Lung (tissue), 12 donors: ENCODE results near the gene CRACR2B. TPM values are rescaled to one million over a fixed set of nuclear protein-coding genes. Genes with fewer than 3 reads are reported as not detected.

Experiments used
- ATAC-seq: fragments of 200-7000 bp; cut with Tn5 transposase; one replicate; pipeline ENCODE4 v1.9.1; 2020; ENCODE audit warnings: moderate number of reproducible peaks; ENCODE audit not compliant: insufficient read depth, low FRiP score
- DNase-seq, 3 donors: peaks; one replicate each; pipeline ENCODE4 v3.0.0-alpha.2; 2013 to 2017
- H3K27ac ChIP-seq, 2 donors: one replicate each; pipeline ENCODE4 v1.5.1; 2013; ENCODE audit warnings: mild to moderate bottlenecking in 2 of 2, moderate library complexity in 2 of 2, control low read depth in 1 of 2, inconsistent platforms in 1 of 2, low read depth in 1 of 2, low read length in 1 of 2
- H3K27me3 ChIP-seq, 3 donors: one replicate each; pipeline ENCODE4 v1.5.1; 2013; ENCODE audit warnings: low read length in 2 of 3; ENCODE audit not compliant: control insufficient read depth in 3 of 3, insufficient read depth in 3 of 3
- H3K36me3 ChIP-seq, 4 donors: one replicate each; pipeline ENCODE4 v1.5.1; 2013; ENCODE audit warnings: low read length in 4 of 4, mild to moderate bottlenecking in 1 of 4, moderate library complexity in 1 of 4; ENCODE audit not compliant: control insufficient read depth in 4 of 4, insufficient read depth in 4 of 4
- H3K4me1 ChIP-seq, 5 donors: one replicate each; pipeline ENCODE4 v1.5.1; 2013; ENCODE audit warnings: low read length in 5 of 5, mild to moderate bottlenecking in 2 of 5, moderate library complexity in 1 of 5; ENCODE audit not compliant: control insufficient read depth in 5 of 5, insufficient read depth in 5 of 5
- H3K4me3 ChIP-seq: one replicate; pipeline ENCODE4 v1.5.1; 2013; ENCODE audit warnings: mild to moderate bottlenecking, control low read depth, moderate library complexity
- H3K9ac ChIP-seq, 2 donors: one replicate each; pipeline ENCODE4 v1.5.1; 2013; ENCODE audit warnings: low read length in 2 of 2, control low read depth in 1 of 2; ENCODE audit not compliant: insufficient read depth in 1 of 2
- H3K9me3 ChIP-seq, 4 donors: one replicate each; pipeline ENCODE4 v1.5.1; 2013; ENCODE audit warnings: low read length in 3 of 4, mild to moderate bottlenecking in 1 of 4, moderate library complexity in 1 of 4; ENCODE audit not compliant: control insufficient read depth in 4 of 4, insufficient read depth in 3 of 4
- CTCF ChIP-seq: IDR thresholded peaks from 2 replicates; pipeline ENCODE4 v1.5.1; 2012; ENCODE audit warnings: mild to moderate bottlenecking; ENCODE audit errors: control extremely low read depth, extremely low read depth
- WGBS, 2 donors: extraction: QIAGEN DNeasy Blood & Tissue Kit; methylation state at CpG; one replicate each; pipeline ENCODE4 v1.1.7; 2013; 5-methylcytosine and 5-hydroxymethylcytosine counted together
- polyA plus RNA-seq, 2 donors: library from polyadenylated mRNA; stranded (reverse); fragments of 200-250 nt; gene quantifications; one replicate each; pipeline ENCODE4 v1.2.1, GENCODE V29; 2013
- total RNA-seq, 2 donors: library from RNA; depleted of rRNA in 1 of 2; stranded (reverse); fragments of >200 nt in 1 of 2; gene quantifications; one replicate each; pipeline ENCODE4 v1.2.1, GENCODE V29; 2014 to 2021
- donor health status: control.
- donor health status: control.
- donor health status: Bipolar disorder and iron deficiency.
- donor health status: healthy.
- donor health status: DM: yes; HTN: yes; CAD: no.

CRACR2B gene
- total and polyA plus RNA-seq, 4 donors = 17.9 to 45.1 (median 31.7) TPM

- Histone ChIP-seq H3K27ac (peak overlapping the region; percentile 84 to 95), H3K36me3 (peaks cover 0 to 22% (median 11%) of the 10 kb centered on the region in 4 donors), H3K27me3 (peaks cover 0 to 21% (median 12%) of the 10 kb centered on the region in 3 donors), H3K4me1 (peaks cover 0 to 55% (median 23%) of the 10 kb centered on the region in 5 donors), H3K4me3 (peak overlapping the region; percentile 70), H3K9me3 (no peaks in the 10 kb centered on the region), H3K9ac (peak overlapping the region; percentile 25 to 68)
- DNase-seq (peak; percentile 50 to 63 (median 59)), ATAC-seq (peak; percentile 13)
- TF ChIP-seq CTCF = no peak
- WGBS, 2 donors = 1% methylated on average over 22 to 55 of the region's 55 CpGs
These were observed 5.5 kb downstream of the CRACR2B start for GRCh38 chr11:833114-833791.

GRCh38 chr11:833849-834311, 6.2 kb downstream of the CRACR2B start:
- Histone ChIP-seq H3K27ac (peak overlapping the region; percentile 88 to 95), H3K36me3 (peaks cover 0 to 28% (median 14%) of the 10 kb centered on the region in 4 donors), H3K9me3 (no peaks in the 10 kb centered on the region), H3K27me3 (peaks cover 0 to 21% (median 11%) of the 10 kb centered on the region in 3 donors), H3K4me3 (peak overlapping the region; percentile 70), H3K4me1 (peaks cover 0 to 54% (median 20%) of the 10 kb centered on the region in 5 donors), H3K9ac (peak overlapping the region in 1 of 2 donors; percentile 19)
- no peak for TF ChIP-seq CTCF
- DNase-seq (no peak), ATAC-seq (no peak)
- 40 to 64% methylated on average over 9 of the region's 9 CpGs for WGBS, 2 donors

- peak in 2 of 3 donors; percentile 37 to 50 for DNase-seq
- Histone ChIP-seq H3K9me3 (no peaks in the 10 kb centered on the region), H3K4me1 (peaks cover 0 to 46% (median 12%) of the 10 kb centered on the region in 5 donors), H3K36me3 (peaks cover 0 to 36% (median 15%) of the 10 kb centered on the region in 4 donors), H3K27ac (peak overlapping the region; percentile 88 to 95), H3K4me3 (peak overlapping the region; percentile 0), H3K27me3 (peaks cover 0 to 15% (median 6%) of the 10 kb centered on the region in 3 donors), H3K9ac (no peak overlapping the region)
- TF ChIP-seq CTCF = no peak
- 19 to 32% methylated on average over 30 to 31 of the region's 31 CpGs for WGBS, 2 donors
- ATAC-seq = peak; percentile 44
These were observed 6.9 kb downstream of the CRACR2B start for GRCh38 chr11:834371-835316.
